ENCODE results near the gene PIK3C2B. TPM values are rescaled to one million over a fixed set of nuclear protein-coding genes. Genes with fewer than 3 reads are reported as not detected.
A peak's percentile ranks its signal among the peaks of the same experiment; 100 is the strongest.
"Not testable (repeated sequence)": the region's sequence is repeated elsewhere in the genome, so short reads cannot be mapped to it uniquely, and the experiment has no call there.

Gene PIK3C2B
- 10 to 100 TPM; 14.2 to 28.7 TPM for total RNA-seq

GRCh38 chr1:204494281-204495077 is at the start of gene PIK3C2B:
TSS of gene PIK3C2B (minus strand) at chr1:204494805. CDS start at chr1:204469802, 25,003 bp downstream.
- DNase-seq (ENCODE audit: low spot score) (peak; percentile 84), ATAC-seq (peak; percentile 93 to 94)
- Mint-ChIP-seq H3K36me3 (no peaks in the 10 kb centered on the region), H3K27ac (peak within 1 kb of the TSS; percentile 80 to 92), H3K4me1 (ENCODE audit: low read depth in 2 of 2) (peaks cover 41 to 45% of the 10 kb centered on the region in 2 donors), H3K4me3 (peak within 1 kb of the TSS; percentile 95), H3K27me3 (no peaks in the 10 kb centered on the region), H3K9me3 (no peaks in the 10 kb centered on the region)

GRCh38 chr1:204544321-204544720 is 49.7 kb upstream of the PIK3C2B start:
- ATAC-seq, result peak; percentile 91 to 98
- Mint-ChIP-seq H3K36me3 (peaks cover 59% of the 10 kb centered on the region), H3K27ac (peak overlapping the region; percentile 82 to 90), H3K9me3 (no peaks in the 10 kb centered on the region), H3K4me3 (peak overlapping the region; percentile 64), H3K4me1 (ENCODE audit: low read depth in 2 of 2) (peaks cover 33 to 35% of the 10 kb centered on the region in 2 donors), H3K27me3 (no peaks in the 10 kb centered on the region)
- no peak for DNase-seq (ENCODE audit: low spot score)

- Mint-ChIP-seq H3K9me3 (no peaks in the 10 kb centered on the region), H3K4me1 (ENCODE audit: low read depth in 2 of 2) (peaks cover 35% of the 10 kb centered on the region in 2 donors), H3K4me3 (no peak overlapping the region), H3K27ac (peak overlapping the region; percentile 5 to 82), H3K27me3 (no peaks in the 10 kb centered on the region), H3K36me3 (peaks cover 50% of the 10 kb centered on the region)
- DNase-seq (ENCODE audit: low spot score), result no peak
- ATAC-seq, result no peak
These were observed 47.0 kb upstream of the PIK3C2B start for GRCh38 chr1:204541626-204542025.

- Mint-ChIP-seq H3K36me3 (peaks cover 36% of the 10 kb centered on the region), H3K9me3 (no peaks in the 10 kb centered on the region), H3K27ac (peak overlapping the region in 1 of 2 donors; percentile 75), H3K27me3 (no peaks in the 10 kb centered on the region), H3K4me3 (no peak overlapping the region), H3K4me1 (ENCODE audit: low read depth in 2 of 2) (peaks cover 11 to 13% of the 10 kb centered on the region in 2 donors)
- no peak for DNase-seq (ENCODE audit: low spot score)
- no peak for ATAC-seq
These were observed 38.2 kb upstream of the PIK3C2B start for GRCh38 chr1:204532832-204533231.

- Mint-ChIP-seq H3K9me3 (no peaks in the 10 kb centered on the region), H3K27me3 (no peaks in the 10 kb centered on the region), H3K36me3 (peaks cover 35% of the 10 kb centered on the region), H3K4me3 (no peak overlapping the region), H3K4me1 (ENCODE audit: low read depth in 2 of 2) (peaks cover 9 to 11% of the 10 kb centered on the region in 2 donors), H3K27ac (peak overlapping the region; percentile 9 to 30)
- ATAC-seq (peak in 1 of 2 donors; percentile 54), DNase-seq (ENCODE audit: low spot score) (no peak)
These were observed 36.3 kb upstream of the PIK3C2B start for GRCh38 chr1:204530932-204531331.

- H3K9me3 Mint-ChIP-seq, result no peaks in the 10 kb centered on the region
- H3K4me1 Mint-ChIP-seq (ENCODE audit: low read depth in 2 of 2), result peaks cover 14 to 16% of the 10 kb centered on the region in 2 donors
- no peak overlapping the region for H3K4me3 Mint-ChIP-seq
- no peak for DNase-seq (ENCODE audit: low spot score)
- H3K27ac Mint-ChIP-seq, result no peak overlapping the region
- H3K36me3 Mint-ChIP-seq, result peaks cover 41% of the 10 kb centered on the region
- H3K27me3 Mint-ChIP-seq, result no peaks in the 10 kb centered on the region
- no peak for ATAC-seq
These were observed 34.8 kb upstream of the PIK3C2B start for GRCh38 chr1:204529371-204529895.

- Mint-ChIP-seq H3K27ac (no peak overlapping the region), H3K27me3 (no peaks in the 10 kb centered on the region), H3K9me3 (no peaks in the 10 kb centered on the region), H3K36me3 (peaks cover 42% of the 10 kb centered on the region), H3K4me1 (ENCODE audit: low read depth in 2 of 2) (peaks cover 19 to 21% of the 10 kb centered on the region in 2 donors), H3K4me3 (no peak overlapping the region)
- DNase-seq (ENCODE audit: low spot score) (no peak), ATAC-seq (no peak)
These were observed 34.1 kb upstream of the PIK3C2B start for GRCh38 chr1:204528677-204529076.

GRCh38 chr1:204528241-204528640 is 33.6 kb upstream of the PIK3C2B start:
- Mint-ChIP-seq H3K27ac (no peak overlapping the region), H3K27me3 (no peaks in the 10 kb centered on the region), H3K4me1 (ENCODE audit: low read depth in 2 of 2) (peaks cover 21 to 23% of the 10 kb centered on the region in 2 donors), H3K36me3 (peaks cover 42% of the 10 kb centered on the region), H3K9me3 (no peaks in the 10 kb centered on the region), H3K4me3 (no peak overlapping the region)
- no peak for DNase-seq (ENCODE audit: low spot score)
- no peak for ATAC-seq

- peaks cover 25% of the 10 kb centered on the region for H3K36me3 Mint-ChIP-seq
- no peak for DNase-seq (ENCODE audit: low spot score)
- no peaks in the 10 kb centered on the region for H3K9me3 Mint-ChIP-seq
- H3K27me3 Mint-ChIP-seq, result no peaks in the 10 kb centered on the region
- no peak for ATAC-seq
- peaks cover 31 to 34% of the 10 kb centered on the region in 2 donors for H3K4me1 Mint-ChIP-seq (ENCODE audit: low read depth in 2 of 2)
- H3K27ac Mint-ChIP-seq, result peak overlapping the region in 1 of 2 donors; percentile 66
- H3K4me3 Mint-ChIP-seq, result no peak overlapping the region
These were observed 30.4 kb upstream of the PIK3C2B start for GRCh38 chr1:204524986-204525385.

- H3K27me3 Mint-ChIP-seq, result no peaks in the 10 kb centered on the region
- peaks cover 25% of the 10 kb centered on the region for H3K36me3 Mint-ChIP-seq
- ATAC-seq (no peak), DNase-seq (ENCODE audit: low spot score) (no peak)
- H3K4me3 Mint-ChIP-seq, result no peak overlapping the region
- H3K9me3 Mint-ChIP-seq, result no peaks in the 10 kb centered on the region
- H3K27ac Mint-ChIP-seq, result peak overlapping the region; percentile 20 to 28
- peaks cover 40 to 44% of the 10 kb centered on the region in 2 donors for H3K4me1 Mint-ChIP-seq (ENCODE audit: low read depth in 2 of 2)
These were observed 29.1 kb upstream of the PIK3C2B start for GRCh38 chr1:204523605-204524215.

- Mint-ChIP-seq H3K27ac (peak overlapping the region; percentile 26 to 63), H3K4me1 (ENCODE audit: low read depth in 2 of 2) (peaks cover 46 to 53% of the 10 kb centered on the region in 2 donors), H3K36me3 (peaks cover 25% of the 10 kb centered on the region)
- H3K9me3 Mint-ChIP-seq; H3K4me3 Mint-ChIP-seq; ATAC-seq; DNase-seq (ENCODE audit: low spot score); H3K27me3 Mint-ChIP-seq: not testable (repeated sequence)
These were observed 27.4 kb upstream of the PIK3C2B start for GRCh38 chr1:204521941-204522521.

- H3K27me3 Mint-ChIP-seq, result no peaks in the 10 kb centered on the region
- peaks cover 46 to 53% of the 10 kb centered on the region in 2 donors for H3K4me1 Mint-ChIP-seq (ENCODE audit: low read depth in 2 of 2)
- peak overlapping the region; percentile 57 for H3K4me3 Mint-ChIP-seq
- no peaks in the 10 kb centered on the region for H3K9me3 Mint-ChIP-seq
- H3K27ac Mint-ChIP-seq, result peak overlapping the region; percentile 26 to 63
- peaks cover 20% of the 10 kb centered on the region for H3K36me3 Mint-ChIP-seq
- ATAC-seq (peak in 1 of 2 donors; percentile 19), DNase-seq (ENCODE audit: low spot score) (no peak)
These were observed 26.5 kb upstream of the PIK3C2B start for GRCh38 chr1:204520834-204521709.

- H3K27ac Mint-ChIP-seq; H3K36me3 Mint-ChIP-seq; ATAC-seq; DNase-seq (ENCODE audit: low spot score); H3K9me3 Mint-ChIP-seq; H3K4me3 Mint-ChIP-seq; H3K27me3 Mint-ChIP-seq: not testable (repeated sequence)
- peaks cover 36 to 46% of the 10 kb centered on the region in 2 donors for H3K4me1 Mint-ChIP-seq (ENCODE audit: low read depth in 2 of 2)
These were observed 22.8 kb upstream of the PIK3C2B start for GRCh38 chr1:204517382-204517781.
